Naive thymus-derived CD4-positive, alpha-beta T cell (primary cell): ENCODE measurements around the gene CHD2. TPM values are rescaled to one million over a fixed set of nuclear protein-coding genes. Genes with fewer than 3 reads are reported as not detected.

Experiments used
- ATAC-seq: fragments of 150-1000 bp; cut with Tn5 transposase; 2 replicates; pipeline ENCODE4 v1.10.0; 2021; ENCODE audit warnings: mild to moderate bottlenecking, moderate library complexity
- CTCF ChIA-PET: fragments of 350-600 bp; sonication (Branson Sonifier 250); formaldehyde crosslinking; loops from one replicate; lab custom pipeline; 2021; ENCODE audit warnings: antibody characterized with exemption; lab: Charles Lee
- POLR2A ChIA-PET: fragments of 350-600 bp; sonication (Branson Sonifier 250); formaldehyde crosslinking; loops from one replicate; lab custom pipeline; 2021; ENCODE audit warnings: antibody characterized with exemption, inconsistent platforms; lab: Charles Lee
- DNase-seq, 9 donors: peaks; one replicate each; pipeline versions ENCODE4 v3.0.0 to v3.0.0-alpha.2; 2020 to 2022; ENCODE audit warnings: mixed read lengths in 1 of 9
- H3K27ac ChIP-seq: one replicate; pipeline ENCODE4 v1.7.0; 2013; ENCODE audit warnings: mild to moderate bottlenecking, low read depth, low read length, moderate library complexity
- H3K27me3 ChIP-seq, 2 donors: one replicate each; pipeline ENCODE4 v1.7.0; 2013; ENCODE audit warnings: low read length in 2 of 2, mild to moderate bottlenecking in 2 of 2, moderate library complexity in 2 of 2; ENCODE audit not compliant: control insufficient read depth in 2 of 2, insufficient read depth in 2 of 2
- H3K36me3 ChIP-seq, 3 experiments: 1 replicate in 2 of 3; 2 replicates in 1 of 3; pipeline ENCODE4 v1.7.0; 2013; ENCODE audit warnings: low read length in 3 of 3, mild to moderate bottlenecking in 3 of 3, moderate library complexity in 1 of 3; ENCODE audit not compliant: insufficient read depth in 3 of 3, control insufficient read depth in 2 of 3
- H3K4me1 ChIP-seq, 2 donors: one replicate each; pipeline ENCODE4 v1.7.0; 2013; ENCODE audit warnings: low read length in 2 of 2, mild to moderate bottlenecking in 2 of 2, moderate library complexity in 1 of 2; ENCODE audit not compliant: control insufficient read depth in 2 of 2, insufficient read depth in 2 of 2
- H3K4me3 ChIP-seq: 2 replicates; pipeline ENCODE4 v1.7.0; 2013; ENCODE audit warnings: mild to moderate bottlenecking, low read length
- H3K9me3 ChIP-seq, 3 experiments: 1 replicate in 2 of 3; 2 replicates in 1 of 3; pipeline ENCODE4 v1.7.0; 2013; ENCODE audit warnings: low read length in 3 of 3; ENCODE audit not compliant: control insufficient read depth in 2 of 3
- H3K27ac Mint-ChIP-seq, 9 donors: one replicate each; pipeline ENCODE4 v1.8.0; 2020 to 2022; ENCODE audit warnings: mixed read lengths in 9 of 9, mild to moderate bottlenecking in 8 of 9, moderate library complexity in 5 of 9, inconsistent platforms in 2 of 9
- H3K27me3 Mint-ChIP-seq, 5 donors: one replicate each; pipeline ENCODE4 v1.8.0; 2021 to 2022; ENCODE audit warnings: mixed read lengths in 5 of 5, mild to moderate bottlenecking in 1 of 5
- H3K36me3 Mint-ChIP-seq, 5 donors: one replicate each; pipeline ENCODE4 v1.8.0; 2020 to 2022; ENCODE audit warnings: mixed read lengths in 5 of 5, mild to moderate bottlenecking in 3 of 5, inconsistent platforms in 1 of 5
- H3K4me1 Mint-ChIP-seq, 7 donors: one replicate each; pipeline ENCODE4 v1.8.0; 2020 to 2022; ENCODE audit warnings: mixed read lengths in 7 of 7, mild to moderate bottlenecking in 3 of 7, inconsistent platforms in 1 of 7
- H3K4me3 Mint-ChIP-seq, 10 donors: one replicate each; pipeline ENCODE4 v1.8.0; 2020 to 2022; ENCODE audit warnings: mild to moderate bottlenecking in 10 of 10, mixed read lengths in 10 of 10, moderate library complexity in 6 of 10, inconsistent platforms in 2 of 10
- H3K9me3 Mint-ChIP-seq, 11 donors: one replicate each; pipeline ENCODE4 v1.8.0; 2020 to 2022; ENCODE audit warnings: mixed read lengths in 11 of 11, mild to moderate bottlenecking in 4 of 11, inconsistent platforms in 1 of 11, moderate library complexity in 1 of 11
- intact Hi-C, 2 donors: fragments of 100-400 bp; cut with micrococcal nuclease; formaldehyde crosslinking; loops; one replicate each; pipeline ENCODE4 v1.15.1; 2023
- polyA plus RNA-seq, 2 donors: library from polyadenylated mRNA; unstranded; fragments of 300-500 nt; fragmentation: Illumina TruSeq; gene quantifications; one replicate each; pipeline ENCODE4 v1.2.3, GENCODE V29; 2021
- total RNA-seq, 6 experiments: library from RNA in 5 of 6; stranded (reverse) in 5 of 6; gene quantifications; 1 replicate in 5 of 6; 2 replicates in 1 of 6; pipeline ENCODE4 v1.2.3 and lab custom pipeline; 2021 to 2026

CHD2 gene
- total and polyA plus RNA-seq, 7 experiments from 2014 or later, result 70.0 to 492 (median 371) TPM

GRCh38 chr15:92880796-92881195 lies 19.3 kb upstream of the CHD2 start:
- Mint-ChIP-seq H3K27ac (peak overlapping the region; percentile 97 to 100 (median 99)), H3K27me3 (peaks cover 0 to 2% (median 0%) of the 10 kb centered on the region in 5 donors), H3K9me3 (peaks cover 0 to 10% (median 0%) of the 10 kb centered on the region in 11 donors), H3K4me1 (peaks cover 35 to 68% (median 50%) of the 10 kb centered on the region in 7 donors), H3K36me3 (peaks cover 4 to 23% (median 21%) of the 10 kb centered on the region in 5 donors), H3K4me3 (peak overlapping the region; percentile 86 to 97 (median 91))
- peak overlapping the region; percentile 79 for H3K27ac ChIP-seq
- no peaks in the 10 kb centered on the region for H3K9me3 ChIP-seq
- ChIA-PET POLR2A (interaction anchor here (0.6 to 20.7 kb wide), 11 partner anchors 11 to 83 kb away, joined by 3 to 762 read pairs (median 247); partner anchors contain the start of gene CHD2), CTCF (interaction anchor here (1.2 to 5.8 kb wide), 6 partner anchors 19 to 72 kb away, joined by 4 to 39 read pairs (median 8); partner anchors contain the start of gene CHD2)
- H3K27me3 ChIP-seq, result no peaks in the 10 kb centered on the region
- peaks cover 29 to 34% of the 10 kb centered on the region in 2 donors for H3K4me1 ChIP-seq
- H3K4me3 ChIP-seq, result peak overlapping the region; percentile 61
- intact Hi-C loops, result loop anchor here in 1 of 2 donors (1.0 kb wide), 2 partner anchors 31 to 36 kb away; no protein-coding TSS in a partner anchor
- DNase-seq, result no peak
- ATAC-seq, result no peak
- peaks cover 0 to 22% (median 6%) of the 10 kb centered on the region in 3 experiments for H3K36me3 ChIP-seq

DNA sequence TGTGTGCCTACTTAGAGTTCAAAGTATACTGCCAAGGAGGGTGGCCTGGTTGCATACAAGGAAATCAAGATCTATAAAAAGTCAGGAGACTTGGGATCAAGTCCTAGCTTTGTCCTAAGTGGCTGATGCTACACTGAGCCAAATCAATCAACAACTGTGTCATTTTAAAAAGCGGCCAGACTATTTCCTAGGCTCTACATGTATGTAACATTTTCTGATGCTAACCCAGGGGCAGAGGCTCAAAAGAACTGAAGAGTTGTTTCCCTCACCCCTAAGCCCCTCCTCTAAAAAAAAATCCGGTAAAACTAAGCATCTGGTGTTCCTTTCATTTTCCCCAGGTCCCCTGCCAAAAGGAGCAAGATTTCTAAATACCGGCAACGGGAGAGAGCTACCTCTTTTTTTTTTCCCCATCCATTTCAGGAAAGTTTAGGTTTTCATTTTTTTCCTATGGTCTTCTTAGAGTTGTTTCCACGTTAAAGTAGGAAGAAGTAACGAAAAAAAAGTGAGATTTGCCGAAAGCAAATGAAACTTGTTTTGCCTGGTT lies 18.8 kb upstream of the CHD2 start:
- peaks cover 4 to 22% (median 6%) of the 10 kb centered on the region in 3 experiments for H3K36me3 ChIP-seq
- H3K4me3 Mint-ChIP-seq, result peak overlapping the region; percentile 86 to 97 (median 91)
- ATAC-seq (no peak), DNase-seq (peak in 2 of 9 donors; percentile 35 to 47)
- intact Hi-C loops, result loop anchor here in 1 of 2 donors (1.0 kb wide), 1 partner anchor 37 kb away; no protein-coding TSS in a partner anchor
- no peaks in the 10 kb centered on the region for H3K9me3 ChIP-seq
- H3K27ac Mint-ChIP-seq, result peak overlapping the region; percentile 97 to 100 (median 99)
- peak overlapping the region; percentile 61 for H3K4me3 ChIP-seq
- POLR2A ChIA-PET, result interaction anchor here (0.6 to 20.7 kb wide), 12 partner anchors 12 to 83 kb away, joined by 3 to 762 read pairs (median 232); partner anchors contain the start of gene CHD2
- H3K27ac ChIP-seq, result peak overlapping the region; percentile 79
- CTCF ChIA-PET, result interaction anchor here (0.5 to 5.8 kb wide), 10 partner anchors 19 to 73 kb away, joined by 3 to 44 read pairs (median 6); partner anchors contain the start of gene CHD2
- peaks cover 0 to 10% (median 0%) of the 10 kb centered on the region in 11 donors for H3K9me3 Mint-ChIP-seq
- peaks cover 36 to 71% (median 53%) of the 10 kb centered on the region in 7 donors for H3K4me1 Mint-ChIP-seq
- peaks cover 34 to 37% of the 10 kb centered on the region in 2 donors for H3K4me1 ChIP-seq
- peaks cover 0 to 2% (median 0%) of the 10 kb centered on the region in 5 donors for H3K27me3 Mint-ChIP-seq
- H3K27me3 ChIP-seq, result no peaks in the 10 kb centered on the region
- peaks cover 7 to 26% (median 24%) of the 10 kb centered on the region in 5 donors for H3K36me3 Mint-ChIP-seq

DNA sequence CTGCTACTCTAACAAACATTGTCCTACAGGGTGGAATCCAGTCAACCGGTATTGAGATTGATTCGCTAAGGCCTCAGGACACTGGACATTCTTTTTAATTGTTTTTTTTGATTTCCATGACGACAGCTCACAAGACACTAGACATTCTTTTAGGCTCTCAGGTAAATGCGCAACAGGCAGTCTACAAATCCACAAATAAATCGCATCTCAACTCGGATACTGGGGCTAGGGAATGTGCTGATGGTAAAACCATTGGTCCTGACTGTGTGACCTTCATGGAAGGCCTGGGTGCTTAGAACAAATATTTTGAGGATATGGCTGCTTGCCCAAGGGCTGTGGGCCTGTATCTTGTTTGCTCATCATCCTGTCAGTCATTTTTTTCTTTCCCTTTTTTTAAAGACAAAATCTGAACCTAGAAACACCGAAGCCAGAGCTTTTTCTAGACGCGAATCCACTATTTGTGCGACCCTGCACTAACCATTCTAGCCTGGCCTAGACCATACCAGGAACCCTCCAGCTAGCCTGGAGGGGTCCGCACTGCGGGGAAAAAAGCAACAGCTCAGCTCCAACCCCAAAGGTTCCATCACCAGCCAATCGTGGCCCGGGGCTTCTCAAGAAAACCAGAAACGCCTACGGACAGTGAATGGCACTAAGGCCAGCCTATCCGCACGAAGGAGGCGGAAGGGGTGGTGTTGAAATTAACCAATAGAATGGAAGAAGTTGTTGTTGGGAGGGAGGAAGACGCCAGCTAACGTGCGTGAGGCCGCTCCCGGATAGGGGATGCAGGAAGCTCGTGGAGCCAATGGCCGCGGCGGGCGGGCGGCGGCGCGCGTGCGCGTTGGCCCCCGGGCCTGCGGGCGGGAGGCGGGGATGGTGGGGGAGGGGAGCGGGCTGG lies 18.1 kb upstream of the CHD2 start:
- ChIA-PET POLR2A (interaction anchor here (0.7 to 20.7 kb wide), 18 partner anchors 12 to 84 kb away, joined by 3 to 762 read pairs (median 31); partner anchors contain the start of gene CHD2), CTCF (interaction anchor here (0.5 to 5.8 kb wide), 13 partner anchors 16 to 74 kb away, joined by 3 to 44 read pairs (median 5); partner anchors contain the start of gene CHD2)
- peak; percentile 95 to 100 (median 99) for DNase-seq
- H3K9me3 Mint-ChIP-seq, result peaks cover 0 to 10% (median 0%) of the 10 kb centered on the region in 11 donors
- H3K4me1 Mint-ChIP-seq, result peaks cover 40 to 72% (median 60%) of the 10 kb centered on the region in 7 donors
- peaks cover 42 to 45% of the 10 kb centered on the region in 2 donors for H3K4me1 ChIP-seq
- H3K27me3 Mint-ChIP-seq, result peaks cover 0 to 2% (median 0%) of the 10 kb centered on the region in 5 donors
- H3K4me3 ChIP-seq, result peak overlapping the region; percentile 61
- H3K27me3 ChIP-seq, result no peaks in the 10 kb centered on the region
- intact Hi-C loops, result loop anchor here (1.0 kb wide), 11 partner anchors 18 to 85 kb away; partner anchors contain the start of gene CHD2 (in 1 of the 2)
- H3K27ac ChIP-seq, result peak overlapping the region; percentile 79
- ATAC-seq, result peak; percentile 93
- H3K4me3 Mint-ChIP-seq, result peak overlapping the region; percentile 86 to 97 (median 91)
- H3K9me3 ChIP-seq, result no peaks in the 10 kb centered on the region
- H3K27ac Mint-ChIP-seq, result peak overlapping the region; percentile 97 to 100 (median 99)
- H3K36me3 ChIP-seq, result peaks cover 8 to 25% (median 10%) of the 10 kb centered on the region in 3 experiments
- peaks cover 7 to 34% (median 30%) of the 10 kb centered on the region in 5 donors for H3K36me3 Mint-ChIP-seq

GRCh38 chr15:92882697-92883162 lies 17.4 kb upstream of the CHD2 start:
- DNase-seq, result no peak
- Histone ChIP-seq H3K27ac (peak overlapping the region; percentile 100), H3K36me3 (peaks cover 10 to 28% (median 12%) of the 10 kb centered on the region in 3 experiments), H3K27me3 (no peaks in the 10 kb centered on the region), H3K4me1 (peaks cover 42 to 48% of the 10 kb centered on the region in 2 donors), H3K4me3 (peak overlapping the region; percentile 78), H3K9me3 (no peaks in the 10 kb centered on the region)
- peaks cover 7 to 38% (median 35%) of the 10 kb centered on the region in 5 donors for H3K36me3 Mint-ChIP-seq
- ATAC-seq, result peak; percentile 88
- H3K27me3 Mint-ChIP-seq, result peaks cover 0 to 2% (median 0%) of the 10 kb centered on the region in 5 donors
- peak overlapping the region; percentile 67 to 97 (median 91) for H3K4me3 Mint-ChIP-seq
- peak overlapping the region; percentile 97 to 100 (median 99) for H3K27ac Mint-ChIP-seq
- CTCF ChIA-PET, result interaction anchor here (0.6 to 5.8 kb wide), 12 partner anchors 14 to 74 kb away, joined by 3 to 44 read pairs (median 4); no protein-coding TSS in a partner anchor
- peaks cover 0 to 10% (median 0%) of the 10 kb centered on the region in 11 donors for H3K9me3 Mint-ChIP-seq
- peaks cover 43 to 73% (median 60%) of the 10 kb centered on the region in 7 donors for H3K4me1 Mint-ChIP-seq
- intact Hi-C loops, result loop anchor here (1.0 kb wide), 10 partner anchors 18 to 85 kb away; partner anchors contain the start of gene CHD2 (in 1 of the 2)
- POLR2A ChIA-PET, result interaction anchor here (0.7 to 20.7 kb wide), 19 partner anchors 12 to 87 kb away, joined by 3 to 762 read pairs (median 24); partner anchors contain the start of gene CHD2

GRCh38 chr15:92883163-92883875 lies 16.8 kb upstream of the CHD2 start:
- intact Hi-C loops, result no loop called here
- H3K27ac Mint-ChIP-seq, result peak overlapping the region; percentile 93 to 99 (median 96)
- H3K4me1 ChIP-seq, result peaks cover 46 to 51% of the 10 kb centered on the region in 2 donors
- peak; percentile 28 for ATAC-seq
- CTCF ChIA-PET, result interaction anchor here (0.7 to 5.8 kb wide), 11 partner anchors 12 to 75 kb away, joined by 3 to 44 read pairs (median 3); no protein-coding TSS in a partner anchor
- H3K9me3 ChIP-seq, result no peaks in the 10 kb centered on the region
- peak; percentile 49 to 91 (median 83) for DNase-seq
- POLR2A ChIA-PET, result interaction anchor here (1.0 to 20.7 kb wide), 15 partner anchors 11 to 88 kb away, joined by 3 to 762 read pairs (median 93); partner anchors contain the start of gene CHD2
- peaks cover 7 to 43% (median 38%) of the 10 kb centered on the region in 5 donors for H3K36me3 Mint-ChIP-seq
- no peaks in the 10 kb centered on the region for H3K27me3 ChIP-seq
- H3K27me3 Mint-ChIP-seq, result peaks cover 0 to 2% (median 0%) of the 10 kb centered on the region in 5 donors
- peaks cover 0 to 10% (median 0%) of the 10 kb centered on the region in 11 donors for H3K9me3 Mint-ChIP-seq
- H3K27ac ChIP-seq, result peak overlapping the region; percentile 100
- peak overlapping the region; percentile 81 to 100 (median 92) for H3K4me3 Mint-ChIP-seq
- peaks cover 11 to 28% (median 13%) of the 10 kb centered on the region in 3 experiments for H3K36me3 ChIP-seq
- peaks cover 44 to 73% (median 58%) of the 10 kb centered on the region in 7 donors for H3K4me1 Mint-ChIP-seq
- peak overlapping the region; percentile 78 for H3K4me3 ChIP-seq
